Progenitor cell of endocrine pancreas (in vitro differentiated cells): Measurements from ENCODE around the gene CDKN2AIP. TPM values are rescaled to one million over a fixed set of nuclear protein-coding genes. Genes with fewer than 3 reads are reported as not detected.

Experiments used
- DNase-seq: peaks from one replicate; pipeline ENCODE4 v3.0.0; 2021; ENCODE audit warnings: low spot score; ENCODE audit not compliant: unreplicated experiment
- H3K27ac Mint-ChIP-seq: 2 replicates; pipeline ENCODE4 v1.8.0; 2021; ENCODE audit warnings: mild to moderate bottlenecking, moderate library complexity, mixed read lengths
- H3K27me3 Mint-ChIP-seq: 2 replicates; pipeline ENCODE4 v1.8.0; 2021; ENCODE audit warnings: mixed read lengths
- H3K36me3 Mint-ChIP-seq: 2 replicates; pipeline ENCODE4 v1.8.0; 2022; ENCODE audit warnings: mixed read lengths; ENCODE audit not compliant: insufficient read depth
- H3K4me1 Mint-ChIP-seq: 2 replicates; pipeline ENCODE4 v1.8.0; 2021; ENCODE audit warnings: low read depth, mixed read lengths
- H3K4me3 Mint-ChIP-seq: 2 replicates; pipeline ENCODE4 v1.8.0; 2021; ENCODE audit warnings: low read depth, mild to moderate bottlenecking, moderate library complexity, mixed read lengths
- H3K9me3 Mint-ChIP-seq: 2 replicates; pipeline ENCODE4 v1.8.0; 2021; ENCODE audit warnings: low read depth, mixed read lengths
- CTCF ChIP-seq: fragments of 200-600 bp; sonication (generic); IDR thresholded peaks from one replicate; pipeline ENCODE4 v1.5.0; 2021; ENCODE audit warnings: antibody characterized with exemption, mild to moderate bottlenecking; ENCODE audit not compliant: unreplicated experiment
- total RNA-seq: library from RNA; stranded (reverse); gene quantifications from 2 replicates; pipeline ENCODE4 v1.2.1, GENCODE V29; 2021

CDKN2AIP gene
- total RNA-seq, 1 donor from 2014 or later = 22.0 TPM

- Mint-ChIP-seq H3K27ac (peak overlapping the region; percentile 75), H3K9me3 (no peaks in the 10 kb centered on the region), H3K4me1 (peaks cover 23% of the 10 kb centered on the region), H3K27me3 (peaks cover 37% of the 10 kb centered on the region), H3K4me3 (peak overlapping the region; percentile 73), H3K36me3 (no peaks in the 10 kb centered on the region)
- TF ChIP-seq CTCF = peak; percentile 68
- peak; percentile 56 for DNase-seq
Observed at GRCh38 chr4:183398298-183399125, 45.9 kb upstream of the CDKN2AIP start.

GRCh38 chr4:183399126-183399522 is 45.3 kb upstream of the CDKN2AIP start:
- no peak overlapping the region for H3K4me3 Mint-ChIP-seq
- DNase-seq = no peak
- peaks cover 1% of the 10 kb centered on the region for H3K36me3 Mint-ChIP-seq
- no peaks in the 10 kb centered on the region for H3K9me3 Mint-ChIP-seq
- H3K4me1 Mint-ChIP-seq = peaks cover 23% of the 10 kb centered on the region
- no peak overlapping the region for H3K27ac Mint-ChIP-seq
- H3K27me3 Mint-ChIP-seq = peaks cover 44% of the 10 kb centered on the region
- no peak for TF ChIP-seq CTCF

GRCh38 chr4:183399616-183400015 is 44.8 kb upstream of the CDKN2AIP start:
- no peak for DNase-seq
- Mint-ChIP-seq H3K27ac (no peak overlapping the region), H3K9me3 (no peaks in the 10 kb centered on the region), H3K4me3 (no peak overlapping the region), H3K36me3 (peaks cover 1% of the 10 kb centered on the region), H3K4me1 (peaks cover 19% of the 10 kb centered on the region), H3K27me3 (peaks cover 41% of the 10 kb centered on the region)
- no peak for TF ChIP-seq CTCF

GRCh38 chr4:183400035-183400434 is 44.4 kb upstream of the CDKN2AIP start:
- peaks cover 1% of the 10 kb centered on the region for H3K36me3 Mint-ChIP-seq
- no peaks in the 10 kb centered on the region for H3K9me3 Mint-ChIP-seq
- DNase-seq = no peak
- H3K4me1 Mint-ChIP-seq = peaks cover 16% of the 10 kb centered on the region
- TF ChIP-seq CTCF = no peak
- peaks cover 42% of the 10 kb centered on the region for H3K27me3 Mint-ChIP-seq
- no peak overlapping the region for H3K27ac Mint-ChIP-seq
- no peak overlapping the region for H3K4me3 Mint-ChIP-seq

GRCh38 chr4:183401473-183401872 is 43.0 kb upstream of the CDKN2AIP start:
- TF ChIP-seq CTCF = no peak
- Mint-ChIP-seq H3K4me3 (no peak overlapping the region), H3K36me3 (peaks cover 1% of the 10 kb centered on the region), H3K9me3 (no peaks in the 10 kb centered on the region), H3K4me1 (peaks cover 15% of the 10 kb centered on the region), H3K27me3 (peaks cover 41% of the 10 kb centered on the region), H3K27ac (no peak overlapping the region)
- DNase-seq = no peak
